Myocyte (in vitro differentiated cells): Measurements from ENCODE around the gene TMPRSS15. TPM values are rescaled to one million over a fixed set of nuclear protein-coding genes. Genes with fewer than 3 reads are reported as not detected.

Experiments
- DNase-seq: peaks from one replicate; pipeline ENCODE4 v3.0.0-alpha.2; 2012; ENCODE audit warnings: low read depth
- total RNA-seq: library from RNA; depleted of rRNA; stranded (reverse); fragments of >200 nt; gene quantifications from 2 replicates; pipeline ENCODE4 v1.2.3, GENCODE V29; 2014

Gene TMPRSS15
- total RNA-seq, 1 donor from 2014 or later = 0.05 TPM

DNA sequence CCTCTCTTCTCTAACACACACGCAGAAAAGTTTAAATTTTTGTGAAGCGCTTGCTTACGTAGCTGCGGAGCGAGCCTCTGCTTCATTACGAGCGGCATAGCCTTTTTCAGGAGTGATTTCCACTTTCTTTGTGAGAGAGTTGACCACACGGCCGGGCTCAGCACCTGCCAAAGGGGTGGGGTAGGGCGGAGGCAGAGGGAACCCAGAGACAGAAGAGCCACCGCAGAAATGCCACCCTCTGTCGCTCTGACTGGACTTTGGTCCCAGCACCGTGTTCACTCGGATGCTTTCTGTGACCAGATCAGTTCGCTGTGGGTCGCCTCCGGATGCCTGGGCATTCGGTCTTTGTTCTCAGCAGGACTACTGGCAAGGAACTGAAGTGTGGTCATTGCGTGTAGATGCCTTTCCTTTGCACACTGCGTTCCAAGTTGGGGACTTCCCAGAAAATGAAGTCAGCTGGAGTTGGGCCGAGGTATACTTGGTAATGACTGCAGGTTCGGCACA is 158.1 kb downstream of the TMPRSS15 start:
- peak; percentile 83 for DNase-seq

GRCh38 chr21:18244671-18245463 is 158.7 kb downstream of the TMPRSS15 start, which contains the start of gene CHODL:
Gene CHODL (plus strand): TSS chr21:18244833. CDS start chr21:18245224, 391 bp downstream.
- peak; percentile 47 for DNase-seq

- DNase-seq = no peak
Observed at GRCh38 chr21:18235545-18235944, 168.0 kb downstream of the TMPRSS15 start.

DNA sequence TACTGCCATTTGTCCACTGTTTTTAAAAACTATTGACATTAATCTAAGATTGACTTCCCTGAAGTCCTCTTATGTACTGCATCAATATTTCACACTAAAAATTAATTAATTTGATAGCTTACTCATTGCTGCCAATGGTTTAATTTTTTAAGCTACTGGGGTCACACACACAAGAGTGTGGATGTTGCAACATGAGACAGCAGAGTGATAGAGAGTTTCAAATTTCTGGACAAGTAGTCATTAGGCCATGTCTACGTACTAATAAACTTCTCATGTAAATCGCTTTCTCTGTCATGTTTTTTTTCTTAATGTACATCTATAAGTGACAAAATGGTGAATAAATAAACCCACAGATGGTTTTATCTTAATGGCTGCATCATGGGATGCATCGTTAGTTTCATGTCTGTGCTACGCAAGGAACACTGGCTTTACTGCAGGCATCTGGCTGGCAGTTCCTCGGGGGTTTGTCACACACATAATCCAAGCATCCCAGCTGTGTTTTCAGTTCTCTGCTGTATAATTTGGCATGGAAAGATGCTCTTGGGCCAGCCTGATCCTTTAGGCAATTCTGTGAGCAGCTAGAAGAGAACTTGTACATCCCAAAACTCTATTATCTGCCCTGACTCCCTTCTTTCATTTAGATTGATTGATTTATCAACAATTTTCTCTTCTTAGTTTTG is 175.4 kb downstream of the TMPRSS15 start:
- DNase-seq = no peak

DNA sequence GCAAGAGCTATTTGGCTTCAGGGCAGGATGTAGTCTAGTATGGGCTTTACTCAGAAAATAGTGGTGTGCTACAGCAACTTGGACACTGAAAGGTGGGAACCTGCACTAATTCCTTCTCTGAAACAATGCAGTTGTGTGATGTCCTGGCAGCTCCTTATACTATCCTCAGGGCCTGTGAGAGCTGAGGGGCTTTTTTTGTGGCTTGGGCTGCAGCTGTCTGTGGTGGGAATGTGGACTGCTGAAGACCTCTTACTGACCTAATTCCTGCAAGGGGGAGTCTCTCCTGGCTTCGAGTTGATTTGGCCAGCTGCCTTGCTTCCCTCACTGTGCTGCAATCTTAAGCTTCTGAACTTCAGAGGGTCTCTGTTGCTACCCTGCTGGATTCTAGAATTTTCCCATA is 181.2 kb downstream of the TMPRSS15 start:
- no peak for DNase-seq

- DNase-seq = no peak
Observed at GRCh38 chr21:18220498-18220897, 183.1 kb downstream of the TMPRSS15 start.

Other genes starting within 250 kb of the TMPRSS15 start
- gene CHODL, start 159.0 kb downstream of the TMPRSS15 start, total RNA-seq = 0.05 and 0.24 TPM in 2 replicates